ENCODE data around the gene WASF2.

WASF2 gene

GRCh38 chr1:27383661-27384060 is 106.3 kb downstream of the WASF2 start:
- Histone ChIP-seq H3K36me3 (no peaks in the 10 kb centered on the region), H3K9me3 (no peaks in the 10 kb centered on the region), H3K4me1 (no peaks in the 10 kb centered on the region), H3K4me3 (ENCODE audit: low read depth, low read length) (no peak overlapping the region), H3K27me3 (no peaks in the 10 kb centered on the region)
- DNase-seq: no peak
- no peak for TF ChIP-seq CTCF (IDR thresholded peaks at IDR 0.05; ENCODE audit: low read depth, low read length)

GRCh38 chr1:27383039-27383605 is 106.8 kb downstream of the WASF2 start, which contains the start of gene CD164L2:
TSS of gene CD164L2 (minus strand) at chr1:27383333. CDS start at chr1:27383239, 94 bp downstream.
- Histone ChIP-seq H3K4me3 (ENCODE audit: low read depth, low read length) (no peak within 1 kb of the TSS), H3K4me1 (no peaks in the 10 kb centered on the region), H3K27me3 (no peaks in the 10 kb centered on the region), H3K36me3 (no peaks in the 10 kb centered on the region), H3K9me3 (no peaks in the 10 kb centered on the region)
- TF ChIP-seq CTCF (IDR thresholded peaks at IDR 0.05; ENCODE audit: low read depth, low read length): no peak
- DNase-seq: no peak

GRCh38 chr1:27381969-27382762 is 107.8 kb downstream of the WASF2 start:
- Histone ChIP-seq H3K9me3 (no peaks in the 10 kb centered on the region), H3K36me3 (no peaks in the 10 kb centered on the region), H3K27me3 (no peaks in the 10 kb centered on the region), H3K4me1 (no peaks in the 10 kb centered on the region), H3K4me3 (ENCODE audit: low read depth, low read length) (no peak overlapping the region)
- no peak for TF ChIP-seq CTCF (IDR thresholded peaks at IDR 0.05; ENCODE audit: low read depth, low read length)
- no peak for DNase-seq

GRCh38 chr1:27380766-27381733 is 108.9 kb downstream of the WASF2 start:
- H3K36me3 ChIP-seq: no peaks in the 10 kb centered on the region
- no peak overlapping the region for H3K4me3 ChIP-seq (ENCODE audit: low read depth, low read length)
- no peaks in the 10 kb centered on the region for H3K9me3 ChIP-seq
- no peaks in the 10 kb centered on the region for H3K4me1 ChIP-seq
- TF ChIP-seq CTCF (IDR thresholded peaks at IDR 0.05; ENCODE audit: low read depth, low read length): no peak
- H3K27me3 ChIP-seq: no peaks in the 10 kb centered on the region
- no peak for DNase-seq

GRCh38 chr1:27380224-27380623 is 109.7 kb downstream of the WASF2 start:
- DNase-seq: no peak
- no peaks in the 10 kb centered on the region for H3K9me3 ChIP-seq
- no peak for TF ChIP-seq CTCF (IDR thresholded peaks at IDR 0.05; ENCODE audit: low read depth, low read length)
- no peaks in the 10 kb centered on the region for H3K36me3 ChIP-seq
- H3K4me3 ChIP-seq (ENCODE audit: low read depth, low read length): no peak overlapping the region
- H3K4me1 ChIP-seq: no peaks in the 10 kb centered on the region
- H3K27me3 ChIP-seq: no peaks in the 10 kb centered on the region

Data from BE2C (cell line).